ENCODE data around the gene GRIK5.

GRIK5 gene

DNA sequence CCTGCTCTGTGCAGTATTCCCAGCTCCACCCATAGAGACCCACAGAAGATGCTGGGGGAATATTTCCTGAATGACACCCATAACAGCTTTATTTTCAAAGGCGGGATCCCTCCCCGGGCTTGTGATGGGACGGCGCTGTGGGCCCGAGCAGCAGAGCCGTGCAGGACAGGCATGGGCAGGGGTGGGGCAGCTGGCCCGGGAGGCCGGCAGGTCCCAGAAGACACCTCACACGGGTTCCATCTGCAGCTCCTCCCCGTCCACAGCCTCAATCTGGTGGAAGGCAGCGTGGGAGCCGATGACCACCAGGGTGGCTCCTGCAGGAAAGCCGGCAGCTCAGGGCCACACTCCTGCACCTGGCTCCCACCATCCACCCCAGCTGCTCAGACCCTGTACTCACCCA, 113.4 kb downstream of the GRIK5 start:
- Histone ChIP-seq H3K27ac (ENCODE audit: low read length) (no peak overlapping the region), H3K79me2 (ENCODE audit: insufficient read depth, low read length) (peaks cover 11% of the 10 kb centered on the region), H3K27me3 (ENCODE audit: insufficient read depth, low read length, poor library complexity) (no peaks in the 10 kb centered on the region), H3K4me1 (ENCODE audit: insufficient read depth, low read length) (peaks cover 25% of the 10 kb centered on the region), H3K36me3 (ENCODE audit: insufficient read depth, low read length) (peaks cover 19% of the 10 kb centered on the region), H3K4me3 (ENCODE audit: low read depth in 1 of 2, low read length in 2 of 2) (no peak overlapping the region), H2AFZ (ENCODE audit: low read depth, low read length) (no peak overlapping the region), H3K9me3 (ENCODE audit: insufficient read depth, low read length, severe bottlenecking) (no peaks in the 10 kb centered on the region), H4K20me1 (ENCODE audit: insufficient read depth, low read length) (0 out of 2 replicates have a peak, but pooled peaks cover 8% of the 10 kb centered on the region), H3K9ac (ENCODE audit: low read depth, low read length) (no peak overlapping the region), H3K4me2 (ENCODE audit: insufficient read depth, low read length) (no peak overlapping the region)
- TF ChIP-seq, protein P1, sequence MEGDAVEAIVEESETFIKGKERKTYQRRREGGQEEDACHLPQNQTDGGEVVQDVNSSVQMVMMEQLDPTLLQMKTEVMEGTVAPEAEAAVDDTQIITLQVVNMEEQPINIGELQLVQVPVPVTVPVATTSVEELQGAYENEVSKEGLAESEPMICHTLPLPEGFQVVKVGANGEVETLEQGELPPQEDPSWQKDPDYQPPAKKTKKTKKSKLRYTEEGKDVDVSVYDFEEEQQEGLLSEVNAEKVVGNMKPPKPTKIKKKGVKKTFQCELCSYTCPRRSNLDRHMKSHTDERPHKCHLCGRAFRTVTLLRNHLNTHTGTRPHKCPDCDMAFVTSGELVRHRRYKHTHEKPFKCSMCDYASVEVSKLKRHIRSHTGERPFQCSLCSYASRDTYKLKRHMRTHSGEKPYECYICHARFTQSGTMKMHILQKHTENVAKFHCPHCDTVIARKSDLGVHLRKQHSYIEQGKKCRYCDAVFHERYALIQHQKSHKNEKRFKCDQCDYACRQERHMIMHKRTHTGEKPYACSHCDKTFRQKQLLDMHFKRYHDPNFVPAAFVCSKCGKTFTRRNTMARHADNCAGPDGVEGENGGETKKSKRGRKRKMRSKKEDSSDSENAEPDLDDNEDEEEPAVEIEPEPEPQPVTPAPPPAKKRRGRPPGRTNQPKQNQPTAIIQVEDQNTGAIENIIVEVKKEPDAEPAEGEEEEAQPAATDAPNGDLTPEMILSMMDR (IDR thresholded peaks at IDR 0.05; ENCODE audit: borderline replicate concordance, extremely low read depth, low read length, poor library complexity, severe bottlenecking) = no peak
- no peak for TF ChIP-seq EZH2 (IDR thresholded peaks at IDR 0.05; ENCODE audit: borderline replicate concordance, low read depth, low read length, severe bottlenecking)
- ATAC-seq (ENCODE audit: insufficient read depth, low read depth) (no peak), DNase-seq (no peak)

DNA sequence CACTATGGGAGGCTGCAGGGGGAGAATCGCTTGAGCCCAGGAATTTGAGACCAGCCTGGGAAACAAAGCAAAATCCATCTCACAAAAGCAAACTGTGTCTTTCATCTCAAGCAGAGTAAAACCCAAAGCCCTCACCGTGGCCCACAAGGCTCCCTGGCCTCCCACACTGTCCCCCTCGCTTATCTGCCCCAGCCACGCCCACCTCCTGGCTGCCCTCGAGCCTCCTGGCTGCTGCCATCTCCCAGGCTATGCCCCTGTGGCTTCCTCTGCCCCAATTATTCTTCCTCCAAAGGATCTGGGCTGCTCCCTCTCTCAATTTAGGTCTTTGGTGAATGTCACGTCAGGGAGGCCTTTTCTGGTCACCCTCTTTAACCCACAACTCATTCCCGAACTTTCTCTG, 114.5 kb downstream of the GRIK5 start:
- Histone ChIP-seq H4K20me1 (ENCODE audit: insufficient read depth, low read length) (0 out of 2 replicates have a peak, but pooled peaks cover 8% of the 10 kb centered on the region), H3K27me3 (ENCODE audit: insufficient read depth, low read length, poor library complexity) (no peaks in the 10 kb centered on the region), H3K36me3 (ENCODE audit: insufficient read depth, low read length) (peaks cover 19% of the 10 kb centered on the region), H3K4me2 (ENCODE audit: insufficient read depth, low read length) (no peak overlapping the region), H2AFZ (ENCODE audit: low read depth, low read length) (no peak overlapping the region), H3K79me2 (ENCODE audit: insufficient read depth, low read length) (peaks cover 11% of the 10 kb centered on the region), H3K4me1 (ENCODE audit: insufficient read depth, low read length) (peaks cover 28% of the 10 kb centered on the region), H3K4me3 (ENCODE audit: low read depth in 1 of 2, low read length in 2 of 2) (no peak overlapping the region), H3K27ac (ENCODE audit: low read length) (no peak overlapping the region), H3K9ac (ENCODE audit: low read depth, low read length) (no peak overlapping the region), H3K9me3 (ENCODE audit: insufficient read depth, low read length, severe bottlenecking) (no peaks in the 10 kb centered on the region)
- DNase-seq (no peak), ATAC-seq (ENCODE audit: insufficient read depth, low read depth) (no peak)
- no peak for TF ChIP-seq EZH2 (IDR thresholded peaks at IDR 0.05; ENCODE audit: borderline replicate concordance, low read depth, low read length, severe bottlenecking)
- TF ChIP-seq, protein P1 (IDR thresholded peaks at IDR 0.05; ENCODE audit: borderline replicate concordance, extremely low read depth, low read length, poor library complexity, severe bottlenecking) = no peak

GRCh38 chr19:41951686-41952172, 118.3 kb downstream of the GRIK5 start:
- H3K4me2 ChIP-seq (ENCODE audit: insufficient read depth, low read length) = peak overlapping the region; percentile 41; the same call in 1 of the 2 replicates

More at GRCh38 chr19:41951686-41952172, 118.3 kb downstream of the GRIK5 start:
- Histone ChIP-seq H3K27ac (ENCODE audit: low read length) (no peak overlapping the region), H3K9ac (ENCODE audit: low read depth, low read length) (no peak overlapping the region), H3K4me1 (ENCODE audit: insufficient read depth, low read length) (peaks cover 6% of the 10 kb centered on the region; the same call in 1 of the 2 replicates), H3K27me3 (ENCODE audit: insufficient read depth, low read length, poor library complexity) (no peaks in the 10 kb centered on the region), H3K79me2 (ENCODE audit: insufficient read depth, low read length) (no peaks in the 10 kb centered on the region), H3K36me3 (ENCODE audit: insufficient read depth, low read length) (peaks cover 10% of the 10 kb centered on the region), H3K9me3 (ENCODE audit: insufficient read depth, low read length, severe bottlenecking) (no peaks in the 10 kb centered on the region), H2AFZ (ENCODE audit: low read depth, low read length) (peak overlapping the region; percentile 67), H3K4me3 (ENCODE audit: low read depth in 1 of 2, low read length in 2 of 2) (no peak overlapping the region), H4K20me1 (ENCODE audit: insufficient read depth, low read length) (no peaks in the 10 kb centered on the region)
- ATAC-seq (ENCODE audit: insufficient read depth, low read depth) = peak; percentile 95
- peak; percentile 85 for DNase-seq
- no peak for TF ChIP-seq EZH2 (IDR thresholded peaks at IDR 0.05; ENCODE audit: borderline replicate concordance, low read depth, low read length, severe bottlenecking)
- TF ChIP-seq, protein P1 (IDR thresholded peaks at IDR 0.05; ENCODE audit: borderline replicate concordance, extremely low read depth, low read length, poor library complexity, severe bottlenecking) = peak; percentile 98
